Measurements from ENCODE around the gene MBD5.

The MBD5 gene

GRCh38 chr2:148526509-148527346 lies 505.8 kb downstream of the MBD5 start:
- H3K79me2 ChIP-seq (ENCODE audit: low read length) = no peaks in the 10 kb centered on the region
- no peaks in the 10 kb centered on the region for H3K36me3 ChIP-seq (replicated peaks; ENCODE audit: low read depth, low read length)
- no peak overlapping the region for H3K4me2 ChIP-seq (ENCODE audit: low read length)
- H3K9me3 ChIP-seq (ENCODE audit: insufficient read depth, low read length) = no peaks in the 10 kb centered on the region
- H4K20me1 ChIP-seq (ENCODE audit: insufficient read depth, low read length) = no peaks in the 10 kb centered on the region
- no peaks in the 10 kb centered on the region for H3K27me3 ChIP-seq (ENCODE audit: low read depth, low read length)
- H2AFZ ChIP-seq (ENCODE audit: low read depth, low read length) = no peak overlapping the region
- no peak overlapping the region for H3K27ac ChIP-seq (ENCODE audit: low read length)
- H3K9ac ChIP-seq (ENCODE audit: low read length) = no peak overlapping the region
- no peak overlapping the region for H3K4me3 ChIP-seq (ENCODE audit: low read length)
- TF ChIP-seq CTCF (IDR thresholded peaks at IDR 0.05; ENCODE audit: low read depth, low read length) = no peak
- no peak for TF ChIP-seq EZH2phosphoT487 (IDR thresholded peaks at IDR 0.05; ENCODE audit: low read depth)
- H3K4me1 ChIP-seq (ENCODE audit: low read length) = no peaks in the 10 kb centered on the region

GRCh38 chr2:148527488-148528340 lies 506.8 kb downstream of the MBD5 start:
- TF ChIP-seq EZH2phosphoT487 (IDR thresholded peaks at IDR 0.05; ENCODE audit: low read depth) (no peak), CTCF (IDR thresholded peaks at IDR 0.05; ENCODE audit: low read depth, low read length) (no peak)
- Histone ChIP-seq H3K4me2 (ENCODE audit: low read length) (no peak overlapping the region), H4K20me1 (ENCODE audit: insufficient read depth, low read length) (no peaks in the 10 kb centered on the region)

GRCh38 chr2:148528356-148529064 lies 507.6 kb downstream of the MBD5 start:
- H2AFZ ChIP-seq (ENCODE audit: low read depth, low read length) = no peak overlapping the region
- no peak overlapping the region for H3K4me3 ChIP-seq (ENCODE audit: low read length)
- H4K20me1 ChIP-seq (ENCODE audit: insufficient read depth, low read length) = no peaks in the 10 kb centered on the region
- no peaks in the 10 kb centered on the region for H3K4me1 ChIP-seq (ENCODE audit: low read length)
- TF ChIP-seq EZH2phosphoT487 (IDR thresholded peaks at IDR 0.05; ENCODE audit: low read depth) = no peak
- no peak for TF ChIP-seq CTCF (IDR thresholded peaks at IDR 0.05; ENCODE audit: low read depth, low read length)
- no peak overlapping the region for H3K4me2 ChIP-seq (ENCODE audit: low read length)
- no peaks in the 10 kb centered on the region for H3K27me3 ChIP-seq (ENCODE audit: low read depth, low read length)
- no peaks in the 10 kb centered on the region for H3K36me3 ChIP-seq (replicated peaks; ENCODE audit: low read depth, low read length)
- no peaks in the 10 kb centered on the region for H3K9me3 ChIP-seq (ENCODE audit: insufficient read depth, low read length)
- H3K27ac ChIP-seq (ENCODE audit: low read length) = no peak overlapping the region
- H3K79me2 ChIP-seq (ENCODE audit: low read length) = no peaks in the 10 kb centered on the region
- no peak overlapping the region for H3K9ac ChIP-seq (ENCODE audit: low read length)

More at GRCh38 chr2:148527488-148528340, 506.8 kb downstream of the MBD5 start:
- H2AFZ ChIP-seq (ENCODE audit: low read depth, low read length) = no peak overlapping the region
- no peaks in the 10 kb centered on the region for H3K27me3 ChIP-seq (ENCODE audit: low read depth, low read length)
- H3K79me2 ChIP-seq (ENCODE audit: low read length) = no peaks in the 10 kb centered on the region
- no peaks in the 10 kb centered on the region for H3K4me1 ChIP-seq (ENCODE audit: low read length)
- no peak overlapping the region for H3K9ac ChIP-seq (ENCODE audit: low read length)
- H3K4me3 ChIP-seq (ENCODE audit: low read length) = no peak overlapping the region
- no peak overlapping the region for H3K27ac ChIP-seq (ENCODE audit: low read length)
- no peaks in the 10 kb centered on the region for H3K36me3 ChIP-seq (replicated peaks; ENCODE audit: low read depth, low read length)
- H3K9me3 ChIP-seq (ENCODE audit: insufficient read depth, low read length) = no peaks in the 10 kb centered on the region

Data from OCI-LY3 (cell line).